Measurements from ENCODE around the gene IRF2BP2.
A peak's percentile ranks its signal among the peaks of the same experiment; 100 is the strongest.

The IRF2BP2 gene

DNA sequence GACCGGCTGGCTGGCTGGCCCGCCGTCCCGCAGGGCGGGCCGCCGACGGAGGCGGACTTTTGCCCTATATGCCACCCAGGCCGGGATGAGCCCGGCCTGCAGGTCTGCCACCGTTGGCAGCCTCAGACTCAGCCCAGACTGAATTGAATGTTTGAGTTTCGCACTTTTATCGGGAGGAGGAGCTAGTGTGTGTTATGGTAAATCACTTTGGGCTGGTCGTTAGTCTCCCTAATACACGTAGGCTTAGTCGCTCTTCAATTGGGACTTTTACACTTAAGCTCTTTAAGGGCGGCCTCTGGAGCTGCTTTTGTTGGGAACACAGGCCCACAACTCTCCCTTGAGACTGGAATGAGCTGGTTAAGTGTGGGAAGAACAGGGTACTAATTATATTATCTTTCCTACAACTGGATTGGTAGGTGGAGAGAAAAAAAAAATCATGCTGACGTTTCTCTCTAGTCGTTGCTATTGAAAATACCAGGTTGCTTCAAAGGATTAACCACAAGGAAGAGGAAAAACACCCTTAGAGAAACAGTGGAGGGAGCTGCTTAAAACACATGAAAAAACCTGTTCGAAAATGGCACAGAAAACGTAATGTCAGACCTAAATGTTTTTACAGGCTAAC is 1.4 kb upstream of the IRF2BP2 start:
- Mint-ChIP-seq H3K9me3 (no peaks in the 10 kb centered on the region), H3K36me3 (peaks cover 50% of the 10 kb centered on the region), H3K4me3 (peak overlapping the region; percentile 95), H3K27ac (peak overlapping the region; percentile 99), H3K4me1 (peaks cover 46% of the 10 kb centered on the region)
- ATAC-seq (peak; percentile 71), DNase-seq (ENCODE audit: low spot score in 2 of 2) (peak in 1 of 2 donors; percentile 88)

DNA sequence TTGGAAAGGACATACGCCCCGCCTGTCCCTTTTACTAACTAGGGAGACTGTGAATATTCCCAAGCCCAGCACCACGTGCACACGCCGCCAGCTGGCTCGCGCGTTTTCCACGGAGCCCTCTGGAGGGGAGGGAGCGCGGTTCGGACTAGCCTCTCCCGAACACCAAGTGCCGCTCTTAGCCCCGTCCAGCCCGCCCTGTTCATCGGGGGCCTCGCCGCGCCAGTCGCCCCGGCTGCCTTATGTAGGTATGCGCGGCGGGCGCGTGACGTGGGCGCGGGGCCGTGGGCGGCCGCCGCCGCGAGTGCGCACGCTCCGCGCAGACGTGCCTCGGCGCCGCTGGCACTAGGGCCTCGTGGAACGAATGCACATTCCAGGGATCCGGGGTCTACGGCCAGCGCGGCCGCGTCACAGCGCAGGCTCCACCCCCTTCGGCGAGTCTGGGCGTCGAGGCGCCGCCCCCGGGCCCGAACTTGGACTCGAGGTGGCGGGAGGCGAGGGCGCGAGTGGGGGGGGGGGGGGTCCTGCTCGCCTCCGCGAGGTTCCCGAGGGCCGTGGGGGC is 767 bp upstream of the IRF2BP2 start:
- DNase-seq (ENCODE audit: low spot score in 2 of 2) = peak; percentile 85 to 94
- Mint-ChIP-seq H3K9me3 (no peaks in the 10 kb centered on the region), H3K36me3 (peaks cover 55% of the 10 kb centered on the region), H3K4me1 (peaks cover 52% of the 10 kb centered on the region), H3K4me3 (peak overlapping the region; percentile 95), H3K27ac (peak overlapping the region; percentile 99)
- ATAC-seq = peak; percentile 72

DNA sequence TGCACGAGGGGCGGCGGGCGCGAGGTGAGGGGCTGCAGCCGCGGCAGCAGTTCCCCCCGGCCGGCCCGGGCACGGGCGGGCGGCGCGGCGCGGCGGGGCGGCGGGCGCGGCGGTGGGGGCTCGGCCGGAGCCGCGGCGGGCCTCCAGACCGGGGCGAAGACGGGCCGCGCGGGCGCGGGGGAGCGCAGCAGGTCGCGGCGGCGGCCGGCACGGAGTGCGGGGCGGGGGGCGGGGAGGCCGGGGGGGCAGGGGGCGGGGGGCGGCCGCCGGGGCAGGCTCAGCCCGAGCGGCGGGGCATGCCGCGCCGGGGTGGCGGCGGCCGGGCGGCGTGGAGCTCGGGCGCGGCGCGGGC is 311 bp downstream of the IRF2BP2 start:
- ATAC-seq = no peak
- H3K4me1 Mint-ChIP-seq = peaks cover 60% of the 10 kb centered on the region
- peak overlapping the region; percentile 95 for H3K4me3 Mint-ChIP-seq
- peaks cover 66% of the 10 kb centered on the region for H3K36me3 Mint-ChIP-seq
- no peak for DNase-seq (ENCODE audit: low spot score in 2 of 2)
- no peaks in the 10 kb centered on the region for H3K9me3 Mint-ChIP-seq
- peak overlapping the region; percentile 75 for H3K27ac Mint-ChIP-seq

DNA sequence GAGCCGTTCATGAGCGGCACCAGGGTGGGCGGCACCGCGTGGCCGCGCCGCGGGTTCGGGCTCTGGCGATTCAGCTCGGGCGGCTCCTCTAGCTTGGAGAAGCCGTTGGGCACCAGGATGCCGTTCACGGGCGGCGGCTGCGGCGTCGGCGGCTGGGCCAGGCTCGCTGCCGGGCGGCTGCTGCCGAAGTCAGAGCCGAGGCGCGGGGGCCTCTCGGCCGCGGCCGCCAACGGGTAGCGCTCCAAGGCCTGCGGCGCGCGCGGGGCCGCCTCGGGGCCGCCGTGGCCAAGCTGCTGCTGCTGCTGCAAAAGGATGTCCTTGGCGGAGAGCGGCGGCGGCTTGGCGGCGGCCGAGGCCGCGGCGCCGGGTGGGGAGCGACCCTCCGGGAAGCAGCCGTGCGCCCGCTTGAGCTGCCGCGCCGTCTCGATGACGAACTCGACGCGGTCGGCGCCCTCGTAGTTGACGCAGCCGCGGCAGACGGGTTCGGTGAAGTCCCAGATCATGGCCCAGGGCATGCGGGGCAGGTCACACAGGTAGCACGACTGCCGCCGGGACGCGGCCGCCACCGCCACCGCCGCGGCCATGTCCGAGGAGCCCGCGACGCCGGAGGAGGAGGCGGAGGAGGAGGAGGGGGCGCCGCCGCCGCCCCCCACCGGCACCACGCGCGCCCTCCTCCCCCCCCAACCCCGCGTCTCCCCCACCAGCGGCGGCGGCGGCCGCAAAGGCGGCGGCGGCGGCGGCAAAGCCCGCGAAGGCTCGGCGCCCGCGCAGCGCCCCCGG is 877 bp downstream of the IRF2BP2 start:
- DNase-seq (ENCODE audit: low spot score in 2 of 2) (peak; percentile 56 to 81), ATAC-seq (peak; percentile 9)
- Mint-ChIP-seq H3K27ac (peak overlapping the region; percentile 75), H3K36me3 (peaks cover 72% of the 10 kb centered on the region), H3K9me3 (no peaks in the 10 kb centered on the region), H3K4me3 (peak overlapping the region; percentile 95), H3K4me1 (peaks cover 61% of the 10 kb centered on the region)

DNA sequence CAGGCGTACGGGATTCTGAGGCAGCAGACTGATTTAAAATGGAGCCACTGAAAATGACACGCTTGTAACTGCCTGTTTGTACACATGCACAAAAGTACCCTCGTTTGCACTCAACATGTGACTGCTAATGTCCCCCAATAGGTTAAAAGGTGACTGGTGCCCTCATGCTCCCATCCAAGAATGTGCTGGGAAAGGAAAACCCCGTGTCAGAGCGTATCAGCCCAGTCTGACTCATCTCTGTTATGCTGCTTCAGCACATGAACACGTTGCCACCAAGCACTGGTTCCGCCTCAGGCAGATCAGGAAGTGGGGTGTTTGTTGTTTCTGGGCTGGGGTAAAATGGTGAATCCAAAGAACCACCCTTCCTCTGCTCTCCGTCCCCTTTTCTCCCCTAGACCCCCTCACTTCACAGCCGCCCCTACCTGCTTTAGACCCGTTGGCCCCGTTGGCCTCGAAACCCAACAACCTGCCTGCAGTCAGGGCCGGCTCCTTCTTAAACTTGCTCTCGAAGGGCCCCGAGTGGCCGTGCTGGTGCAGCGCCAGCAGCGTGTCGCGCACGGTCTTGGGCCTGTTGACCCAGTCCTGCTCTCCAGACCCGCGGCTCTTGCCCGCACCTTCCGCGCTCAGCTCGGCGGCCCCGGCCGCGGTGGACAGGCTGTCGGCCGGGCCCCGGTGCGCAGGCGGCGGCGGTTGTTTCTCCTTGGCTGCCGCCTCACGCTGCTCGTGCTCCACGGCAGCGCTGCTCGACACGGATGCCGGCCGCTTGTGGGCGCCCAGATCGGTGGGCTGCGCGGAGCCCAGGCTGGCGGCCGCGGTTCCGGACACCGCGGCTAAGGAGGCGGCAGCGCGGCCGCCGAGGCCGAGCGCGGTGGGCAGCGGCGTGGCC is 1.7 kb downstream of the IRF2BP2 start:
- no peaks in the 10 kb centered on the region for H3K9me3 Mint-ChIP-seq
- H3K4me1 Mint-ChIP-seq = peaks cover 60% of the 10 kb centered on the region
- DNase-seq (ENCODE audit: low spot score in 2 of 2) (peak; percentile 61 to 87), ATAC-seq (peak; percentile 55)
- peak overlapping the region; percentile 97 for H3K27ac Mint-ChIP-seq
- peaks cover 80% of the 10 kb centered on the region for H3K36me3 Mint-ChIP-seq
- H3K4me3 Mint-ChIP-seq = peak overlapping the region; percentile 95

DNA sequence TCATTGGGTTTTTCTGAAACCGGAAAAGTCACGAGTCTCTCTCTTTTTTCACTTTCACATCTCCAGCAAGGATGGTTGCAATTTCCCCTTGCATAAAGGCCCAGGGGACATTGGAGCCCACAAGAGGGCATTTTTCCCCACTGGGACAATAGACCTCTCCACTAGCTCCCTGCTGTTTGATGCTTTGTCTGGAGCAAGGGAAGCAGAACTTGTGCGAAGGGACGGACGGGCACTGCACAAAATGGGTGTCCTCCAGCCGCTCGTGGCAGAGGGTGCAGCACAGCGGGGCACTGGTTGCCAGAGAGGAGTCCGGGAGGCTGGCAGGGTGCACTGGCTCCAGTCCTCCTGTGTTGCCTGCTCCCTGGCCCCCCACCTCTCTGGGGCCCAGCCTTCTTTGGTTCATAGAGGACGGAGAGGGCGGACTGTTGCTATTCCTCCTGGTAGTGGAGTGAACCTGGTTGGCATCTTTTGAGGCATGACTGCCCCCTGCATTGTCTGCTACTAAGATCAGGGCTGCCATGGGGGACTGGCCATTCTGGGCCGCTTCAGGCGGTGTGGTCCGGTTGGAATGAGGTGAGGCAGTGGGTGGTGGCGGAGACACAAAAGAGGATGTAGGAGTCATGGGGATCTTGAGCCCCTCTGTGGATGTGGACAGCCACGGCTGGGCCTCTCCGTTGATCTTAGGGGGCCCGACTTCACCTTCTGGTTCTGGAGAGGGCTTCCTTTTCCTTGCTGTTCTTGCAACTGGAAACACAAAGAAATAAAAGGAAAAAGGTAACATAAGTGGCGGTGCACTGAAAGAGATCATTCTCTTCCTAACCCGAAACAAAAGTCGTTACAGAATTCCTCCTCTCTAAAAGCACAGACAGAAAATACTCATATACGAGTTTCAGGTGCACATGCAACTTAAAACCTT is 2.6 kb downstream of the IRF2BP2 start:
- no peaks in the 10 kb centered on the region for H3K9me3 Mint-ChIP-seq
- H3K4me3 Mint-ChIP-seq = peak overlapping the region; percentile 95
- peaks cover 89% of the 10 kb centered on the region for H3K36me3 Mint-ChIP-seq
- peak in 1 of 2 donors; percentile 72 for DNase-seq (ENCODE audit: low spot score in 2 of 2)
- peak overlapping the region; percentile 97 for H3K27ac Mint-ChIP-seq
- peaks cover 58% of the 10 kb centered on the region for H3K4me1 Mint-ChIP-seq
- ATAC-seq = no peak

DNA sequence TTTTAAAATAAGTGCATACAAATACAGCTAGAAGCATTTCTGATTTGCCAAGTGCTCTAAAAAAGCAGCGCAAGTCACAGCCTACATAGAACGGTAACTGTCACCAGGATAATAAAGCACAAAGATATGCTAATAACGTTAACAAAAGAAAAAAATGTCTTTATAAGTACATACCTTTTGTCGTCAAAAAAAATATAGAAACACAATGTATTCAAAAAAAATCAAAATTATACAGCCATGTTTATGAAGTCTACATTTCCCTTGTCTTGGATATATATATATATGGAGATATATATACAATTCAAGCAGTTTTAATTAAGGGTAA is 3.2 kb downstream of the IRF2BP2 start:
- Mint-ChIP-seq H3K9me3 (no peaks in the 10 kb centered on the region), H3K36me3 (peaks cover 92% of the 10 kb centered on the region), H3K4me3 (peak overlapping the region; percentile 95), H3K27ac (peak overlapping the region; percentile 97), H3K4me1 (peaks cover 57% of the 10 kb centered on the region)
- ATAC-seq = no peak
- DNase-seq (ENCODE audit: low spot score in 2 of 2) = no peak

DNA sequence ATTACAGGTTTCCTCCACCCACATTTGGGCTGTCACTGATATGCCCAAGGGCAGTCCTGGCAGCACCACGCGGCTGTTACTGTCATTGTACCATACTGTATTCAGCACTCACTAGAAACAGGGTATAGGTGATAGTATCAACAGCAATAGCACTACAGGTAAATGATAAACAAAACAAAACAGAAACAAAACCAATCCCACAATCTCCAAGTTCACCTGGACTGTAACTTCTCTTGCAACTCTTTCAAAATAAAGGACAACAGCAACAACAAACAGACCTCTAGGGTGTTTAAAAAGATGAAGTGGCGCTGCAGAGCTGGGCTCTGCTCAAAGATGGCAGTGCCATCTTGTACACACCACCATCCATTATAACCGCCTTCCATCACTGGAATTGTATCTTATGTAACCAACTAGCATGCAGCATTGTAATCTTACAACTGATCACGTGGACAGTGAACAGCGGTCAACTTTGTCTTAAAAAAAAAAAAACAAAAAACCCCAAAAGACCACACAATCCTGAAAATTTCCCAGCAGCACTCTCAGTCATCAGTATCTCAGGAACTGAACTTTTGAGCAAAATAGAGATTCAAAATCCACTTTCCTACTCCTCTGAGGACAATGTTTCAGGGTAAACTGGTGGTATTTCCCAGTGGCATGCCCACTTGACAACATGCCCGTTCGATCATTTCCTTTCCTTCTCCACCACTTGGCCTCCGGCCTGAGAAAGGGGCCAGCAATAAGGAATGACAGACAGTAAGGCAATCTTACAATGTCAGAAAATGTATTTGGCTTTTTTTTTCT is 3.8 kb downstream of the IRF2BP2 start:
- H3K9me3 Mint-ChIP-seq = no peaks in the 10 kb centered on the region
- H3K4me1 Mint-ChIP-seq = peaks cover 54% of the 10 kb centered on the region
- no peak for ATAC-seq

DNA sequence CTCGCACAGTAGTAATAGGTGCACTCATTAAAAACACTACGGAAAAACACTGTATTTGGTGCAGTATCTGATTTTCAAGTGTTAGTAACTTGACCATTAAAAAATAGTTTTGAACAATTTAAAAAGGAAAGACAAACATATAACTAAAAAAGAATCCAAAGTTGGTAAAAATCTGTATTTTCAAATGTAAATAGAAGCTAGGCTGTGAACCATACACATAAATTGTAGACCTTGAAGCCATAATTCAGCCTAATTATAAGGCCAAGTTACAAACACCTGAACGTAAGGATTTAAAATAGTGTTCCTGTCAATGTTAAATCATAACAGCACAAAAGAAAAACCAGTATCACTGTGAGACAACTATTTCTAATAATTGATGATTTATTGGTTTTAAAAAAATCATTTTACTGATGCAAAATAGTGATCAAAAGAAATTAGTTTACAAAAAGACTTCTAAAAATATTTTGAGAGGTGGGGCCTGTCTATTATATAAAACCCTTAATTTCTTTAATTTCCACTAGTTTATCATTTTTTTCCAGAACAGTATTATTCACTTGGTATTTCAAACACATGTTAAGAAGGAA is 4.5 kb downstream of the IRF2BP2 start:
- H3K36me3 Mint-ChIP-seq = peaks cover 82% of the 10 kb centered on the region
- H3K4me3 Mint-ChIP-seq = peak overlapping the region; percentile 95
- ATAC-seq (no peak), DNase-seq (ENCODE audit: low spot score in 2 of 2) (no peak)
- no peaks in the 10 kb centered on the region for H3K9me3 Mint-ChIP-seq
- H3K4me1 Mint-ChIP-seq = peaks cover 59% of the 10 kb centered on the region
- H3K27ac Mint-ChIP-seq = peak overlapping the region; percentile 97

More for the DNA sequence above, 3.8 kb downstream of the IRF2BP2 start:
- Mint-ChIP-seq H3K36me3 (peaks cover 88% of the 10 kb centered on the region), H3K4me3 (peak overlapping the region; percentile 95), H3K27ac (peak overlapping the region; percentile 97)
- no peak for DNase-seq (ENCODE audit: low spot score in 2 of 2)

DNA sequence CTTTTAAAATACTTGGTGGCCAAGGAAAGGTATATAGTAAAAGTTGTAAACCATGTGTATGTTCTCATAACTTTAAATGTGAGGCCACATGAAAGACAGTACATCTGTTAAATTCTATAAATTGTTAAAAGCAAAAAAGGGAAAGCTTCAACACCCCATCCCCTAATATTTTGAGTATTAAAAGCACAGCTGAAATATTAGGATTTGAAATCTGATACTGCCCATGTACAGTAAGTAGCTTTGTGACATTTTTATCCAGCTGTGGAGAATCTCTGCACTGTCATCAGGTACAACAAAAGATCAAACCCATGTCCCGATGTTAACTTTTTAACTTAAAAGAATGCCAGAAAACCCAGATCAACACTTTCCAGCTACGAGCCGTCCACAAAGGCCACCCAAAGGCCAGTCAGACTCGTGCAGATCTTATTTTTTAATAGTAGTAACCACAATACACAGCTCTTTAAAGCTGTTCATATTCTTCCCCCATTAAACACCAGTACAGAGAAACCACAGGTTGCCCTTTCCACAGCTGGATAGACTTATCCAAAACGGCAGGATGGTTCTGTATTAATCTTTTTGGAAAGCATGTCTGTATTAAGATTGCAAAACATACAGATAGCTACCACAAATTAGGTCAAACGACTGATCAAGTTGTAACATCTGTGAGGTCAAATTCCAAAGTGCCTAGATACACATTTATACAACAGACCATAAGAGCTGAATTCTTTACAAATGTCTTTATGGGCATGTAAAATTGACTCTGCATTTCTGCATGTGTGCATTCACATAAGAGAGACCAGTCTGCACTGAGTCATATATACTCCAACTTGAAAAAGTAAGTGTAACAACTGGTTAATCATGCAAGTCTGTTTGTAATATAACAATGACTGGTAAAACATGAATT is 5.2 kb downstream of the IRF2BP2 start:
- Mint-ChIP-seq H3K9me3 (no peaks in the 10 kb centered on the region), H3K4me1 (peaks cover 62% of the 10 kb centered on the region), H3K27ac (peak overlapping the region; percentile 97), H3K36me3 (peaks cover 77% of the 10 kb centered on the region), H3K4me3 (peak overlapping the region; percentile 95)
- DNase-seq (ENCODE audit: low spot score in 2 of 2) = no peak
- peak; percentile 36 for ATAC-seq

DNA sequence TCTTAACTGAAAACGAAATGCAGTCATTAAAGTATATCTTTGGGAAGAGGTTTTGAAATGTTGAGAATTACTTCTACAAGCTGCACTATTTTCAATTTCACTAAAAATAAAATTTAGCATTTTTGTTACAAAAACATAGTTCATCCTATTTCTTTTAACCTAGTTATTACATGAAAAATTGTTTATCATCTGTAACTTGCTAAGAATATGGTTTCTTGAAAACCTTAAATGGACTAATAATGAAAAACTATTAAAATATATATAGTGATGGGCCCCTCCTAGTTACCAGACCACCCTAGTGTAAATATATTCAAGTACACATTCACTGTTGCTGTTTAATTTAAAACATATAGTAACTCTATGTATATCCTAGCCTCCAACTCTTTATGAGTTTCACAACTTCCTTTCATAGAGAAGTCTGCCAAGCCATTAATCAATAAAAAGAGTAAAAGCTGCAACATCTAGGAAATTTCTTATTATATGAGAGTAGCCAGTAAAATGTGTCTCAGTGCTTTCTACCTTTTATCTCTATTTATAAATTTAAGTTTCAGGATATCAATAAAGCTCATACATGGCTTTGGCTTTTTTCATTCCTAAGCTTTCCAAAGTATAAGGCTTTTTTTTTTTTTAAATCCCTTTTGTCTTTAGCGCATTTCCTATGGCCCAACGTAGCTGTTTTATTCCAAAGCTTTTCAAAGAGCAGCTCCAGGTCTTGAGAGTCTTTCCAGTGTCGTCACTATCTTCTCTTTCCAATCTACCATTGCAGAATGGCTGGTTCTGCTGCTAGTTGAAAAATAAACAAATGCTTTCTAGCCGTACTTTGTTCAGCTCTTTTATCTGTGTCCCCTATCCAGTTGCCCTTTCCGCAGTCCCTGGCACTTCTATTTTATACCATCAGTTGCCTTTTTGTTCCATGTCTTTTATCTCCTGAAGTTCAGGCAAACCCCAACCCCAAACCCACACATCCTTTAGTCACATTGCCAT is 6.5 kb downstream of the IRF2BP2 start:
- ATAC-seq (no peak), DNase-seq (ENCODE audit: low spot score in 2 of 2) (no peak)
- Mint-ChIP-seq H3K36me3 (peaks cover 69% of the 10 kb centered on the region), H3K9me3 (no peaks in the 10 kb centered on the region), H3K4me3 (peak overlapping the region; percentile 95), H3K27ac (peak overlapping the region; percentile 97), H3K4me1 (peaks cover 67% of the 10 kb centered on the region)

Data from stimulated activated effector memory CD8-positive, alpha-beta T cell treated with anti-CD3 and anti-CD28 coated beads, Interleukin-12 subunit alpha, Interleukin-12 subunit beta, amount 100 ng/mL, for 72 hours (primary cell).